HG02973 (cell line): ENCODE data around the gene PHACTR3.
"Not testable (repeated sequence)": the region's sequence is repeated elsewhere in the genome, so short reads cannot be mapped to it uniquely, and the experiment has no call there.

Source experiments
- ATAC-seq: cut with Tn5 transposase; IDR thresholded peaks from one replicate; pipeline ENCODE4 v1.9.1; 2021; ENCODE audit warnings: moderate library complexity; ENCODE audit not compliant: unreplicated experiment

Gene PHACTR3

DNA sequence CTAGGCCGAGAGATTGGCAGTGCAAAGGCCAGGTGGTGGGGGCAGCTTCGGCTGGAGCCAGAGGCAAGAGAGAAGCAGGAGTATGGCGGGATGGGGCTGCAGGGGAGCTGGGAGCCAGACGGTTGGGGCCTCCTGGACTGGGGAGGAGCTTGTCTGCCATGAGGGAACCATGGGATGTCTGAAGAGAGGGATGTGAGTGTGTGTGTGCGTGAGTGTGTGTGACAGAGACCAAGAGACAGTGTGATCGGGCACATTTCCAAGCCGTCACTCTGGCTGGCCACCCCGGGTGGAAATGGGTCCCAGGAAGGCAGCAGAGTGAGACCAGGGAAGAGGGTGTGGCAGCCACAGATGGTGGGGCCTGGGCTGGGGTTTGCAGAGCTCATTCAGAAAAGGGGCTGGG is 13.8 kb downstream of the PHACTR3 start:
- no peak for ATAC-seq

DNA sequence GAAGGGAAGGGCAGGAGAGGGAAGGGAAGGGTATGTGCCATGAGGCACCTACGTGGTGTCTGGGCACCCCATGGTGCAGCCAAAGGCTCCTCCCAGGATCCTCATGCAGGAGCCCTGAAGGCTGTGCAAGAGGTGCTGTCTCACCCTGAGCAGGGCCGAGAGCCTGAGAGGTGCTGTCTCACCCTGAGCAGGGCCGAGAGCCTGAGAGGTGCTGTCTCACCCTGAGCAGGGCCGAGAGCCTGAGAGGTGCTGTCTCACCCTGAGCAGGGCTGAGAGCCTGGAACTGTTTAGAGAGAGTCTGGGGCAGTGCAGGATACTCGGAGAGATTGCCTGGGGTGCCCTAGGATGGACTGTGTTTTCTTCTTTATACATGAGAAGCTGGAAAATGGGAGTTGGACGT is 14.2 kb downstream of the PHACTR3 start:
- not testable (repeated sequence) for ATAC-seq

DNA sequence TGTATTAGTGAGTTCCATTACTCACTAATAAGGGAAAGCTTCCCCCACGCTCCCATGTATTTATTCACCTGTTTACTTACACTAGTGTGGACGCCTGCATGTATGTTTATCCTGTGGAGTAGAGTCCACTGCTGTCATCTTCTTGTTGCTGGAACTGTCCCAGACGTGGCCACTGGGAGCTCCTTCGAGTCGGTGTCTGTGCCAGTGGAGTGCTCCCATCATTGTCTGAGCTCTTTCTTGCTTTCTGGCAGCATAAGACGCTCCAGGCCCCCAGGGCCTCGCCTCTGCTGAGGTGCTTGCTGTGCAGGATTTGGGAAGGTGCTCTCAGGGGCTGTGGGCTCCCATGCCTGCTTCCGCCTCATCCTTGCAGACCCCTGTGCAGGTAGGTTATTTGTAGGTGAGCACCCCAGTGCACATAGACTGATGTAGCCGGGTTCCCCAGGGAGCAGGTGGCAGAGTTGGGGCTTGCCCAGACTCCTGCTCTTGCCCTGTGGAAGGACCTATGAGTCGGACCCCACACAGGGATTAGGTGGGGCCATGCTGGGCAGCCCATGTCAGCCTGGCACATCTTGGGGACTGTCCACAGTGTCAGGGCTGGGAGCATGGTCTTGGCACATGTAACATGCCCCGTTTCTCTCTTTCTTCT is 16.6 kb downstream of the PHACTR3 start:
- no peak for ATAC-seq

DNA sequence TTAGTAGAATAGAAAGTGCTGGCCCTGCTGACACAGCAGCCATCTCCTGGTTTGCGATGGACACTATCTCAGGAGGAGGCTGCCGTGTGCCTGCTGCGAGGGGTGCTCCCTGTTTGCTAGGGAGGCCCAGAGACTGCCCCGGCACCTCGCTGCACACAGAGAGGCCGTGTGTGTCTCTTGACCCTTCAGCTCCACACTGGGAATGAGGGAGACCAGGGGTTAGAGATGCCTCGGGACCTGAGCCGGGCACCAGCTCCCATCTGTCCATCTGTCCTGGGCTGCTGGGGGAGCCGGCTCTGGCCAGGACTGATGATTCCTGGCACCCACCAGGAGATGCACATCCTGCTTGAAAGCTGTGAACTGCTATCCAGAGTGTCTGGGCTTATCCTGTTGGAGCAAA is 18.2 kb downstream of the PHACTR3 start:
- ATAC-seq, result no peak

- no peak for ATAC-seq
Measured at GRCh38 chr20:59623133-59623532, 18.8 kb downstream of the PHACTR3 start.

- ATAC-seq, result no peak
Measured at GRCh38 chr20:59623583-59623982, 19.2 kb downstream of the PHACTR3 start.

DNA sequence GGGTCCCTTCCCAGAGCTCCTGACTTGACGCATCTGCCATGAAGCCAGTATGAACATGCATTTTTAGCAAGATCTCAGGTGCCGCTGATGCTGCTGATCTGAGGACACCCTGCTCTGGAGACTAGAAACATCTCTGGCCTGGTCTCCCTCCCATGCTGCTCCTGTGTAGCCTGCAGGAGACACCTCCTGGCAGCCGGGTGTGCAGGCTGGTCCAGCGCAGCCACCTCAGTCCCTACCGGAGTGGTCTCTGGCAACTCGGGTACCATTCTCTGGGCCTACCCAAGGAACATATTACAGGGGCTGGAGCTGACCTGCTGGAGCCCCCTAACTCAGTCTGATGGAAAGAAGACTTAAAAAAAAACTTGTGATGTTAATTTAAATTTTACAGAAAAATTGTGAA is 20.1 kb downstream of the PHACTR3 start:
- ATAC-seq, result no peak

GRCh38 chr20:59625214-59625922 is 21.0 kb downstream of the PHACTR3 start:
- no peak for ATAC-seq

DNA sequence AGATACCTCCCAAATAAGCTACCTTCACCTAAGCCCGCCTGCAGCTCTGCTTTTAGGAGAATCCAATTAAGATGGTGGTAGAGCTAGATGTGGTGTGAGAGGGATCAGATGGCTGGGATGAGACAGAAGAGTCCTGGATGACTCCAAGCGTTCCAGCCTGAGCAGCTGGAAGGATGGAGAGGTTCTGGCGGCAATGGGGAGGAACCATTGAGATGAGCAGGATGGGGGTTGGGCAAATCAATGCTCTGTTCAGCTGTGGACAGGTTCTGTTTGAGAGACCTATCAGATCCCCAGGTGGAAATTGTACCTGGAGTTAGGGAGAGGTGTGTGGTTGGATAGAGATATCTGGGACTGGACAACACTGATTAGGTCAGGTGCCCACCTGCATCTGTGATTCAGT is 23.0 kb downstream of the PHACTR3 start:
- ATAC-seq, result no peak

- ATAC-seq, result no peak
Measured at GRCh38 chr20:59628171-59628570, 23.8 kb downstream of the PHACTR3 start.

- ATAC-seq, result no peak
Measured at GRCh38 chr20:59629141-59630045, 25.1 kb downstream of the PHACTR3 start.

DNA sequence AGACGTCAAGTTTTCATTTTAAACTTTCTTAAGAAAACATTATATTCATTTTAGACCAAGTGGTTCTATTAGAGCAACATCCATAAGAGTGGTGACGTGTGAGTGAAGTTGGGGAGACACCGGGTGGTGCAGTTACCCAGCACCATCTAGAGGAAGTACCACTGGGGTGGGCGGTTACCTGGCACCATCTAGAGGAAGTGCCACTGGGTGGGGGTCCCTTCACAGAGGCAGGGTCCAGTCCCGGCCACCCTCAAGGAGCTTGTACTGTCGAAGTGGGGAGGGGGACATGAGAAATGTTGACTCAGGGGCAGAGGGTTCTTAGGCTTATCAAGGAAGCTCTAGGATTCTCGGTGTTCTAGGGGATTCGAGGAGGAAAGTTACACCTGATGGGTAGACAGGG is 26.2 kb downstream of the PHACTR3 start:
- no peak for ATAC-seq

- no peak for ATAC-seq
Measured at GRCh38 chr20:59631751-59632540, 27.6 kb downstream of the PHACTR3 start.

DNA sequence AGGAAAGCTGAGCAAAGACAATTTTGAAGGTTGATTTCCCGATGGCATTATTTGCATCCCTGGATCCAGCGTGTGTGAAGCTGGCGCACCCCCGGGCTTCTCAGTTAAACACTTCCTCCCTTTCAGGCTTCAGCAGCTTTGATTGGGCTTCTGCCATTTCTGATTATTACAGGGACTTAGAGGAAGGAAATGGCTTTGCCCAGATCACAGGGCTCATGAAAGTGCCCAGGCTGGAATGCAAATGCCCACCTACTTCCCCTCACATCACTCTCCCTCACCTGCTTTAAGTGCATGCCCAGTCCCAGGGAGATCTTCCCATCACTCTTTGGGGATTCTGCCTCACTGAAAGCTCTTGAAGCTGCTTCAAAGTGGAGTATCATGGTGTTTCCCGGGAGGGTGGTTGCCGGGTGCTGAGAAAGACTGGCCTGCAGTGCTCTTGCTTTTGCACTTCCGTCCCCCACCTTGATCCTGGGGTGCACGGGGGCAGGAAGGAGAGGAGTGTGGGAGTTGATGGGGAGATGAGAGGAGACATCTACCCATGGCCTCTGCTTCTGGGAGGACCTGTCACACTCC is 28.3 kb downstream of the PHACTR3 start:
- no peak for ATAC-seq

DNA sequence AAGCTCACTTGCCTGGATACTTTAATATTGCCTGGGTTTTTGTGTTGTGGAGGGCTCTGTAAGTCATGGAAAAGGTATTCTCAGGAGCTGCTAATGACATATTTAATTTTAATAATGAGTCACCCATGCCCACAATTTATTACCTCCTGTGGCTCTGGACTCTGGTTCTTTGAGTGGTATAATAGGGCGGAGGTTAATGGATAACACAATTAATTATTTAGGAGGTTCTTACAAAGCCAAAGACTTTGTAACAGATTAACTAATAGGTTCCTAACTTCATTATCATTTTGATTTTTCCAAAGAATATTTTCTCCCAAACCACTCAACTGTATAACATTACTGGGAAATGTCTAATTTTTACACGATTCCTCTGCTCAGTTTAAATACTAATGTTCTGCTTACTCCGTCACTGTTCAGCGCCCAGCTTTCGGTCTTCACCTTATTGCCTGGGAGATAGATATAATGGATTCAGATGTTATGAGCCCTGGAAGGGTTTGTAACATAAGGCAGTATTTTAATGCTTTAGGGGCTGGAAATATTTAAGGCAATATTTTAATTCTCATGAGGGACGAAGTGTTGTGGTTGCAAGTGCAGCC is 29.4 kb downstream of the PHACTR3 start:
- ATAC-seq, result no peak

DNA sequence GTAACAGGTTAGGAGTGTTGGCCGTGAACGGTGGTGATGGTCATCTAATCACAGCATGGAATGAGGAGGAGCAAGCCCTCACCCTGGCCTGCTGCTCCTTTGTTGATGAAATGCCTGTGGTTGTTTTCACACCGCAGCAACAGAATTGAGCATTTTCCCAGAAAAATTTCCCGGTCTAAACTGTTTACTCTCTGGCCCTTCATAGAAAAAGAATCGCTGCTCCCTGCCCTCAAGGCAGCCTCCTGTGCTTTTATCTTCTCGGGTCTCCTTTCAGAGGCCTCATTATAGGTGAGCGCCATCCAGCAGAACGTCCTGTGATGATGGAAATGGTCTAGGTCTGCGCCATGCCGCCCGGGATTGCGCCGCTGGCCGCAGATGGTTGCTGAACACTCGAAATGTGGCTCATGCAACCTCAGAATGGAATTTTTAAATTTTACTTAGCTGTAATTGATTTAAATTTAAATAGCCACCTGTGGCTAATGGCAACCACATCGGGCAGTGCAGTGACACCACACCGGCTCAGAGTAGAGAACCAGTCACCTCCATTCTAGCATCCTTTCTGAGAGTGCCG is 30.2 kb downstream of the PHACTR3 start:
- ATAC-seq, result no peak

GRCh38 chr20:59636766-59637370 is 32.5 kb downstream of the PHACTR3 start:
- ATAC-seq, result no peak

DNA sequence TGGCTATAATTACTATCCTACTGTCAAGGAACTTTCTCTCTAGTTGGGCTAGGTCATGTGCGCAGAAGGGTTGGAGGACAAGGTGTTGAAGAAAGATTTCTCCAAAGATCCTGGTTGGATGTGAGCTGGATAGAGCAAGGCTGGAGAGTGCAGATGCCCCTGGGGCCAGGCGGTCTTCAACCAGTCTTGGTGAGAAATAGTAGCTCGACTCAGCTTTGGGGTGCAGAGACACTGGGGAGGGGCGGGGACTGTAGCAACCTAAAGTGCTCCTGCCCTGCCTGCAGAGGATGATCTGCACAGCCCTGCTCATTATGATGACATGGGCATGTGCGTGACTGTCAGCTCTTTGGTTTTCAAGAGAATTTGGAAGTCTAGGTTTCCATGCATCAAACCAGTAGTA is 35.9 kb downstream of the PHACTR3 start:
- no peak for ATAC-seq

- ATAC-seq, result no peak
Measured at GRCh38 chr20:59643615-59644061, 39.3 kb downstream of the PHACTR3 start.
